ENCODE results near the gene PCNT.

Gene PCNT

GRCh38 chr21:46352913-46353312, 29.0 kb downstream of the PCNT start:
- H3K36me3 ChIP-seq (ENCODE audit: control insufficient read depth, low read length), result peaks cover 92% of the 10 kb centered on the region
- H3K79me2 ChIP-seq (ENCODE audit: control insufficient read depth, low read length), result no peaks in the 10 kb centered on the region
- no peaks in the 10 kb centered on the region for H3K9me3 ChIP-seq (ENCODE audit: control insufficient read depth, insufficient read depth, low read length)
- H3F3A ChIP-seq (ENCODE audit: control insufficient read depth, insufficient read depth), result no peaks in the 10 kb centered on the region
- no peaks in the 10 kb centered on the region for H3K9me2 ChIP-seq (replicated peaks; ENCODE audit: control insufficient read depth, low read length)
- H3K4me1 ChIP-seq (ENCODE audit: control insufficient read depth, low read length), result peaks cover 22% of the 10 kb centered on the region
- no peak overlapping the region for H3K27ac ChIP-seq (ENCODE audit: low read depth, low read length)
- TF ChIP-seq EZH2phosphoT487 (IDR thresholded peaks at IDR 0.05; ENCODE audit: borderline replicate concordance, low read length) (no peak), CTCF (IDR thresholded peaks at IDR 0.05; ENCODE audit: low read depth, low read length, poor library complexity, severe bottlenecking) (no peak)
- H4K20me1 ChIP-seq (ENCODE audit: control insufficient read depth, insufficient read depth, low read depth, low read length), result no peaks in the 10 kb centered on the region
- H3K4me2 ChIP-seq (ENCODE audit: low read length), result no peak overlapping the region
- H3K4me3 ChIP-seq (ENCODE audit: low read length), result no peak overlapping the region
- no peaks in the 10 kb centered on the region for H3K27me3 ChIP-seq (ENCODE audit: control insufficient read depth, low read length)

- Histone ChIP-seq H3K9me2 (replicated peaks; ENCODE audit: control insufficient read depth, low read length) (no peaks in the 10 kb centered on the region), H3K4me2 (ENCODE audit: low read length) (no peak overlapping the region), H3K4me3 (ENCODE audit: low read length) (no peak overlapping the region), H3K79me2 (ENCODE audit: control insufficient read depth, low read length) (no peaks in the 10 kb centered on the region), H4K20me1 (ENCODE audit: control insufficient read depth, insufficient read depth, low read depth, low read length) (no peaks in the 10 kb centered on the region), H3K4me1 (ENCODE audit: control insufficient read depth, low read length) (peaks cover 22% of the 10 kb centered on the region), H3K27me3 (ENCODE audit: control insufficient read depth, low read length) (no peaks in the 10 kb centered on the region), H3K36me3 (ENCODE audit: control insufficient read depth, low read length) (peaks cover 88% of the 10 kb centered on the region), H3K9me3 (ENCODE audit: control insufficient read depth, insufficient read depth, low read length) (no peaks in the 10 kb centered on the region), H3F3A (ENCODE audit: control insufficient read depth, insufficient read depth) (no peaks in the 10 kb centered on the region), H3K27ac (ENCODE audit: low read depth, low read length) (no peak overlapping the region)
- TF ChIP-seq CTCF (IDR thresholded peaks at IDR 0.05; ENCODE audit: low read depth, low read length, poor library complexity, severe bottlenecking) (no peak), EZH2phosphoT487 (IDR thresholded peaks at IDR 0.05; ENCODE audit: borderline replicate concordance, low read length) (no peak)
Observed at GRCh38 chr21:46354046-46354445, 30.1 kb downstream of the PCNT start.

- Histone ChIP-seq H3K9me2 (replicated peaks; ENCODE audit: control insufficient read depth, low read length) (no peaks in the 10 kb centered on the region), H3K79me2 (ENCODE audit: control insufficient read depth, low read length) (no peaks in the 10 kb centered on the region), H3F3A (ENCODE audit: control insufficient read depth, insufficient read depth) (no peaks in the 10 kb centered on the region), H3K4me3 (ENCODE audit: low read length) (no peak overlapping the region), H3K36me3 (ENCODE audit: control insufficient read depth, low read length) (peaks cover 83% of the 10 kb centered on the region), H4K20me1 (ENCODE audit: control insufficient read depth, insufficient read depth, low read depth, low read length) (no peaks in the 10 kb centered on the region), H3K4me2 (ENCODE audit: low read length) (no peak overlapping the region), H3K27ac (ENCODE audit: low read depth, low read length) (no peak overlapping the region), H3K27me3 (ENCODE audit: control insufficient read depth, low read length) (no peaks in the 10 kb centered on the region), H3K4me1 (ENCODE audit: control insufficient read depth, low read length) (peaks cover 22% of the 10 kb centered on the region), H3K9me3 (ENCODE audit: control insufficient read depth, insufficient read depth, low read length) (no peaks in the 10 kb centered on the region)
- TF ChIP-seq EZH2phosphoT487 (IDR thresholded peaks at IDR 0.05; ENCODE audit: borderline replicate concordance, low read length) (no peak), CTCF (IDR thresholded peaks at IDR 0.05; ENCODE audit: low read depth, low read length, poor library complexity, severe bottlenecking) (no peak)
Observed at GRCh38 chr21:46354518-46354917, 30.6 kb downstream of the PCNT start.

Measured in DOHH2 (cell line).